Embryonic facial prominence (tissue), 1 donor: Measurements from ENCODE around the gene NOTCH1.

Experiments used
- DNase-seq: peaks from one replicate; pipeline ENCODE4 v3.0.0-alpha.2; 2016; ENCODE audit errors: extremely low spot score

The NOTCH1 gene

GRCh38 chr9:136465500-136466154, 80.2 kb downstream of the NOTCH1 start:
- DNase-seq, result no peak

DNA sequence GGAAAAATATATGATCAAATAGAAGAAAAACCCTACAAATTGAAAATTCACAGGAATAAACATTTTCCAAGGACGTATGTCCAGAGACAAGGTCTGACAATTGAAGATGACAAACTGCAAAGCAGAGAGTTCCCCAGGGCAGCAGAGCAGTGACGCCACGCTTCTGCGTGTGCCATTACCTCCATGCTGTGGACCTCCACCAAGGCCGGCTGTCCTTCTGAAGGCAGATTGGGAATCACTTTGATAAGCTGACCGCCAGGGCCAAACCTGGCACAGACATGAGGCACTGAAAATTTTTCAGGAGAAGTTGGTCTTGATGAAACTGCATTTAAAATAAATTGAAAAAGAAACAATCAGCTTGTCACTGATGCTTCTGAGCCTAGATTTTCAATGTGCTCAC, 81.6 kb downstream of the NOTCH1 start:
- DNase-seq, result no peak

GRCh38 chr9:136463578-136463977, 82.3 kb downstream of the NOTCH1 start:
- DNase-seq, result no peak

DNA sequence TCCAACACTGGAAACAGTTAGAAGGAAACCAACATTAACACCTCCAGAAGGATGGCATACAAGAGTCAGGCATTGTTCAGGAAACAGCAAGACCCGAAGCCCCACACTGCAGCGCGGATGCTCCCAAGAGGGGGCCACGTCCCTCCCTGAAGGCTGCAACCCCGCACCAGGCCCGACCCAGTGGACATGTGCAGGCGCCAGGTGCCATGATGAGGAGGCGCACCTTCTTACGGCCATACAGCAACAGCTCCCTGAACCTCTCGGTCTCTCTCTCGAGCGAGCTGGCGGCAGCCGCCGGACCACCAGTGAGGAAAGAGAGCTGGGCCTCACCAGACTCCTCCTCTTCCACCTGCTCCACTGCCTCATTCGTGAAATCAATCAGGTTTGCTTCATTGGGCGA, 83.2 kb downstream of the NOTCH1 start:
- no peak for DNase-seq

- no peak for DNase-seq
These were observed 85.0 kb downstream of the NOTCH1 start for GRCh38 chr9:136460772-136461325.

GRCh38 chr9:136459425-136459824, 86.4 kb downstream of the NOTCH1 start:
- DNase-seq, result no peak

GRCh38 chr9:136457326-136457725, 88.5 kb downstream of the NOTCH1 start:
- DNase-seq, result no peak

DNA sequence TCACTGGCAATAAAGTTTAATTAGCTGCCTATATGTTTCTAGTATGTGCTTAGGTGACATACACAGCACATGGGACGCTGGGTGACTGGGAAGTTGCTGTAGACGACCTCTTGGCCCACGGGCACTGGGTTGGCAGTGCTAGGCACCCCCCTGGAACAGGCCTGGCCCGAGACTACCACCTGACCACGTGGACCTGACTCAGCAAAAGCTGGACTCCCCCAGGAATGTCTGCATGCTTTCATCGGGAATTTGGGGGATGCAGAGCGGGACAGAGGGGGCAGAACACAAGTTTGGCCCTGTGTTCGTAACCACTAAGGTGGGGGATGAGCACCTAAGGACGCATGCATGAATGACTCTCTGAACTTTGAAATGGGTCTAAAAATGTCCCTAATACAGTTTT, 89.6 kb downstream of the NOTCH1 start:
- DNase-seq, result no peak

- DNase-seq, result no peak
These were observed 90.5 kb downstream of the NOTCH1 start for GRCh38 chr9:136455043-136456002.

GRCh38 chr9:136454026-136454796, 91.6 kb downstream of the NOTCH1 start:
- DNase-seq, result no peak

GRCh38 chr9:136453326-136453725, 92.5 kb downstream of the NOTCH1 start:
- no peak for DNase-seq

DNA sequence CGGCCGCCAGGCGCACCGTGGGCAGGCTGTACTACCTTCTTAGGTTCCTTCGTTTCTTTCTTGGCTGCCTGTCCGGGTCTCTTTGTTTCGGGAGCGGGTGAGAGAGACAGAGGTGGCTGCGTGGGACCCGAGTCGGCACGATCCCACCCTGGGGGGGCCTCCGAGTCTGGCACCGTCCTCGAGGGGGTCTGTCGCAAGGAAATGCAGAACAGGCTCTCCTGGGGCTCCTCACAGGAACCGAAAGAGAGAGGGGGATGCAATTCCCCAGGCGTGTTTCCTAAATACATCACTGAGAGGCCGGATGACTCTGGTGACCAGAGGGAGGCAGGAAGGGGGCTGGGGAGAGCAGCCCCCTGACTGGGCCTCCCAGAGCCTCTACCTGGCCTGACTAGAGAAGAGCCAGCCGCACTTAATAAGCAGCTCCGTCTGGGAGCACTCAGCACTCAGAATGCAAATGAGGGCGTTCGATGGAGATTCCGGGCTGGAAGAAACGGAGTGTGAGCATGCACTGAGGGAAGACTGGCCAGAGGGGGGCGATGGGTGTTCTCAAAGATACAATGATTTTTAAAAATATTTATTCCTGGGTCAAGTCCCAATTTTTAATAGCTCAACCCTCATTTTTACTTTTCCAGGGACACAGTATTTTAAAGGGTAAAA, 94.5 kb downstream of the NOTCH1 start:
- no peak for DNase-seq

DNA sequence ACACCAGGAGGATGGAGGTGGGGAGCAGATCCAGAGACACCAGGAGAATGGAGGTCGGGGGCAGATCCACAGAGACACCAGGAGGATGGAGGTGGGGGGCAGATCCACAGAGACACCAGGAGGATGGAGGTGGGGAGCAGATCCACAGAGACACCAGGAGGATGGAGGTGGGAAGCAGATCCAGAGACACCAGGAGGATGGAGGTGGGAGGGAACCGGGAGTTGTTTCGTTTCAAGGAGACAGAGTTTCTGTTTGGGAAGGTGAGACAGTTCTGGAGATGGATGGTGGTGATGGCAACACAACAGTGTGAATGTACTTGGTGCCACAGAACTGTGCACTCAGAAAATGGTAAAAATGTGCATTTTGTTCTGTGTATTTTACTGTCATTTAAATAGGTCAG, 97.2 kb downstream of the NOTCH1 start:
- no peak for DNase-seq

- DNase-seq, result no peak
These were observed 98.6 kb downstream of the NOTCH1 start for GRCh38 chr9:136447173-136447778.

DNA sequence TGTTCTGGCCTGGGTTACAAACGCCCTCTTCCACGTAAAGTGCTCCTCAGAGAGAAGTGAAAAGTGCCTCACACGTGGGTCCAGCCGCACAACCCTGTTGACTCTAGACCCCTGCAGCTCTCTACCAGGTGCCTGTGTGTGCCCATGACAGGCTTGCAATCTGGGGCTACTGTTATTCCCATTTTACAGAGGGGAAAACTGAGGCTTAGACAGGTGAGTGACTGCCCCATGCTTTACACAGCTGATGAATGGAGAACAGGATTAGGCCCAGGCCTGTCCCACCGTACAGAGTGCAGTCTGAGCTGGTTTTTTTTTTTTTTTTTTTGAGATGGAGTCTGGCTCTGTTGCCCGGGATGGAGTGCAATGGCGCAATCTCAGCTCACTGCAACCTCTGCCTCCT, 100.0 kb downstream of the NOTCH1 start:
- DNase-seq, result no peak
